Loucy (cell line): ENCODE measurements around the gene AHR.

Source experiments
- H2AFZ ChIP-seq: fragments of 200-600 bp; sonication (generic); 2 replicates; pipeline ENCODE4 v1.6.0; 2016; ENCODE audit warnings: antibody characterized with exemption, mild to moderate bottlenecking, low read length, moderate library complexity
- H3F3A ChIP-seq: fragments of 200-600 bp; 2 replicates; pipeline ENCODE4 v1.6.0; 2016; ENCODE audit warnings: antibody characterized with exemption, low read depth, mild to moderate bottlenecking
- H3K27me3 ChIP-seq: fragments of 200-600 bp; sonication (generic); 2 replicates; pipeline ENCODE4 v1.6.1; 2014; ENCODE audit warnings: low read length, mild to moderate bottlenecking; ENCODE audit not compliant: insufficient read depth, poor library complexity, severe bottlenecking
- H3K36me3 ChIP-seq: fragments of 200-600 bp; sonication (generic); 2 replicates; pipeline ENCODE4 v1.6.1; 2016; ENCODE audit warnings: low read length; ENCODE audit not compliant: insufficient read depth
- H3K4me1 ChIP-seq: fragments of 200-600 bp; sonication (generic); 2 replicates; pipeline ENCODE4 v1.5.1; 2014; ENCODE audit warnings: low read length, mild to moderate bottlenecking; ENCODE audit not compliant: insufficient read depth, poor library complexity, severe bottlenecking
- H3K4me2 ChIP-seq: fragments of 200-600 bp; sonication (generic); 2 replicates; pipeline ENCODE4 v1.6.0; 2014; ENCODE audit warnings: antibody characterized with exemption, low read length, low read depth, mild to moderate bottlenecking; ENCODE audit not compliant: poor library complexity, severe bottlenecking
- H3K4me3 ChIP-seq: fragments of 200-600 bp; sonication (generic); 2 replicates; pipeline ENCODE4 v1.5.1; 2014; ENCODE audit warnings: low read length, mild to moderate bottlenecking, mixed read lengths; ENCODE audit not compliant: poor library complexity, severe bottlenecking
- H3K79me2 ChIP-seq: fragments of 200-600 bp; sonication (generic); 2 replicates; pipeline ENCODE4 v1.6.1; 2014; ENCODE audit warnings: low read length; ENCODE audit not compliant: insufficient read depth
- H3K9ac ChIP-seq: fragments of 200-600 bp; sonication (generic); 2 replicates; pipeline ENCODE4 v1.6.0; 2014; ENCODE audit warnings: mild to moderate bottlenecking, low read depth, low read length, moderate library complexity; ENCODE audit not compliant: poor library complexity, severe bottlenecking
- H3K9me2 ChIP-seq: fragments of 200-600 bp; sonication (generic); replicated peaks from 2 replicates; pipeline ENCODE4 v1.6.1; 2016; ENCODE audit warnings: low read depth, low read length, mixed read lengths
- H3K9me3 ChIP-seq: fragments of 200-600 bp; sonication (generic); 2 replicates; pipeline ENCODE4 v1.6.1; 2014; ENCODE audit warnings: mild to moderate bottlenecking, antibody characterized with exemption, low read length, low read depth; ENCODE audit not compliant: insufficient read depth
- H4K20me1 ChIP-seq: fragments of 200-600 bp; sonication (generic); 2 replicates; pipeline ENCODE4 v1.6.0; 2014; ENCODE audit warnings: antibody characterized with exemption, low read length, mild to moderate bottlenecking; ENCODE audit not compliant: insufficient read depth, poor library complexity, severe bottlenecking
- CTCF ChIP-seq: fragments of 200-600 bp; sonication (generic); conservative IDR thresholded peaks from 2 replicates; pipeline ENCODE4 v1.5.1; 2014; ENCODE audit warnings: mild to moderate bottlenecking, antibody characterized with exemption, low read length
- EZH2phosphoT487 ChIP-seq: fragments of 200-600 bp; IDR thresholded peaks from 2 replicates; pipeline ENCODE4 v1.6.1; 2018; ENCODE audit warnings: antibody characterized with exemption, mild to moderate bottlenecking, moderate library complexity, borderline replicate concordance

The AHR gene

GRCh38 chr7:17297243-17297642, 1.2 kb upstream of the AHR start:
- no peaks in the 10 kb centered on the region for H3K27me3 ChIP-seq
- H3K9me2 ChIP-seq: no peaks in the 10 kb centered on the region
- H4K20me1 ChIP-seq: no peaks in the 10 kb centered on the region
- no peaks in the 10 kb centered on the region for H3K9me3 ChIP-seq
- no peaks in the 10 kb centered on the region for H3K79me2 ChIP-seq
- H3K36me3 ChIP-seq: no peaks in the 10 kb centered on the region
- no peaks in the 10 kb centered on the region for H3F3A ChIP-seq
- no peak overlapping the region for H3K9ac ChIP-seq
- peak overlapping the region; percentile 14 for H3K4me3 ChIP-seq
- H3K4me2 ChIP-seq: peak overlapping the region; percentile 52
- H2AFZ ChIP-seq: peak overlapping the region; percentile 39
- TF ChIP-seq EZH2phosphoT487 (no peak), CTCF (no peak)
- H3K4me1 ChIP-seq: peaks cover 26% of the 10 kb centered on the region

GRCh38 chr7:17298840-17299482, 509 bp downstream of the AHR start:
- H3K36me3 ChIP-seq: no peaks in the 10 kb centered on the region
- H3K9me3 ChIP-seq: no peaks in the 10 kb centered on the region
- peak overlapping the region; percentile 68 for H3K4me3 ChIP-seq
- H2AFZ ChIP-seq: peak overlapping the region; percentile 56
- H3K4me1 ChIP-seq: peaks cover 29% of the 10 kb centered on the region
- no peaks in the 10 kb centered on the region for H3K9me2 ChIP-seq
- H4K20me1 ChIP-seq: no peaks in the 10 kb centered on the region
- H3K9ac ChIP-seq: peak overlapping the region; percentile 55
- H3F3A ChIP-seq: no peaks in the 10 kb centered on the region
- no peak for TF ChIP-seq CTCF
- no peak for TF ChIP-seq EZH2phosphoT487
- no peaks in the 10 kb centered on the region for H3K79me2 ChIP-seq
- peak overlapping the region; percentile 48 for H3K4me2 ChIP-seq
- H3K27me3 ChIP-seq: no peaks in the 10 kb centered on the region

- Histone ChIP-seq H3K79me2 (no peaks in the 10 kb centered on the region), H4K20me1 (no peaks in the 10 kb centered on the region), H3K36me3 (no peaks in the 10 kb centered on the region), H3F3A (no peaks in the 10 kb centered on the region), H3K4me3 (peak overlapping the region; percentile 68), H3K4me2 (peak overlapping the region; percentile 48), H3K4me1 (peaks cover 29% of the 10 kb centered on the region), H3K9ac (peak overlapping the region; percentile 55), H3K27me3 (no peaks in the 10 kb centered on the region), H2AFZ (peak overlapping the region; percentile 56), H3K9me2 (no peaks in the 10 kb centered on the region), H3K9me3 (no peaks in the 10 kb centered on the region)
- TF ChIP-seq EZH2phosphoT487: no peak
- TF ChIP-seq CTCF: no peak
Measured at GRCh38 chr7:17299483-17299991, 1.1 kb downstream of the AHR start.
